Fibroblast of lung (primary cell): ENCODE measurements around the gene LPP. TPM values are rescaled to one million over a fixed set of nuclear protein-coding genes. Genes with fewer than 3 reads are reported as not detected.

Experiments used
- DNase-seq, 2 donors: peaks; one replicate each; pipeline versions ENCODE4 v3.0.0 to v3.0.0-alpha.2; 2010; ENCODE audit warnings: low read depth in 2 of 2
- H2AFZ ChIP-seq: 2 replicates; pipeline ENCODE4 v1.5.1; 2012; ENCODE audit warnings: low read length, control low read depth, inconsistent platforms
- H3K27ac ChIP-seq: 2 replicates; pipeline ENCODE4 v1.5.1; 2011; ENCODE audit warnings: low read length, control low read depth; ENCODE audit not compliant: insufficient read depth
- H3K27me3 ChIP-seq: 2 replicates; pipeline ENCODE4 v1.5.1; 2011; ENCODE audit warnings: mild to moderate bottlenecking, low read length; ENCODE audit not compliant: control insufficient read depth, insufficient read depth
- H3K36me3 ChIP-seq: 2 replicates; pipeline ENCODE4 v1.5.1; 2011; ENCODE audit warnings: low read length; ENCODE audit not compliant: control insufficient read depth, insufficient read depth
- H3K4me1 ChIP-seq: 2 replicates; pipeline ENCODE4 v1.5.1; 2011; ENCODE audit warnings: low read length; ENCODE audit not compliant: control insufficient read depth, insufficient read depth; ENCODE audit errors: extremely low read depth
- H3K4me2 ChIP-seq: 2 replicates; pipeline ENCODE4 v1.5.1; 2011; ENCODE audit warnings: low read length, control low read depth; ENCODE audit not compliant: insufficient read depth; ENCODE audit errors: extremely low read depth
- H3K4me3 ChIP-seq, 4 experiments: fragments of 200-600 bp in 1 of 4; sonication (generic) in 1 of 4; replicated peaks in 1 of 4; 2 replicates each; pipeline ENCODE4 v1.5.1; 2011 to 2016; ENCODE audit warnings: low read length in 4 of 4, low read depth in 3 of 4, mild to moderate bottlenecking in 3 of 4, control low read depth in 2 of 4, inconsistent platforms in 1 of 4, mixed read lengths in 1 of 4; ENCODE audit not compliant: insufficient read depth in 1 of 4; ENCODE audit errors: control extremely low read depth in 1 of 4
- H3K79me2 ChIP-seq: 2 replicates; pipeline ENCODE4 v1.5.1; 2012; ENCODE audit warnings: mild to moderate bottlenecking, low read length, inconsistent platforms; ENCODE audit not compliant: control insufficient read depth, insufficient read depth
- H3K9ac ChIP-seq: 2 replicates; pipeline ENCODE4 v1.5.1; 2011; ENCODE audit warnings: mild to moderate bottlenecking, low read length, control low read depth; ENCODE audit not compliant: insufficient read depth
- H3K9me3 ChIP-seq: 2 replicates; pipeline ENCODE4 v1.5.1; 2012; ENCODE audit warnings: low read depth, low read length; ENCODE audit not compliant: control insufficient read depth, insufficient read depth
- H4K20me1 ChIP-seq: 2 replicates; pipeline ENCODE4 v1.5.1; 2011; ENCODE audit warnings: low read length; ENCODE audit not compliant: control insufficient read depth, insufficient read depth; ENCODE audit errors: extremely low read depth
- CTCF ChIP-seq, 2 donors: IDR thresholded peaks in 1 of 2; conservative IDR thresholded peaks in 1 of 2; 1 replicate in 1 of 2; 2 replicates in 1 of 2; pipeline ENCODE4 v1.5.1; 2011 to 2012; ENCODE audit warnings: low read length in 2 of 2, control low read depth in 1 of 2, inconsistent platforms in 1 of 2, low read depth in 1 of 2, mild to moderate bottlenecking in 1 of 2
- EZH2 ChIP-seq: IDR thresholded peaks from 2 replicates; pipeline ENCODE4 v1.5.1; 2012; ENCODE audit warnings: low read length, control low read depth, mild to moderate bottlenecking; ENCODE audit errors: missing control alignments
- polyA plus RNA-seq, 2 donors: library from polyadenylated mRNA; depleted of rRNA in 1 of 2; stranded (reverse) in 1 of 2; unstranded in 1 of 2; fragments of >200 nt; gene quantifications; 2 replicates each; pipeline ENCODE4 v1.2.1, GENCODE V29; 2011 to 2012; ENCODE audit warnings: missing spikeins in 1 of 2
- total RNA-seq: library from RNA; depleted of rRNA; stranded (reverse); fragments of >200 nt; gene quantifications from 2 replicates; pipeline ENCODE4 v1.2.1, GENCODE V29; 2014

LPP gene
- total and polyA plus RNA-seq, 2 donors (not counting 1 experiment from before 2014, with no cell fraction given) = 69.0 to 124 TPM

GRCh38 chr3:188278717-188279324 is 124.9 kb downstream of the LPP start:
- peaks cover 72% of the 10 kb centered on the region for H3K79me2 ChIP-seq
- H3K27me3 ChIP-seq = no peaks in the 10 kb centered on the region
- H3K4me2 ChIP-seq = no peak overlapping the region
- H3K36me3 ChIP-seq = no peaks in the 10 kb centered on the region
- TF ChIP-seq CTCF (conservative IDR thresholded peaks at IDR 0.05 in 1 of 2, IDR thresholded peaks at IDR 0.05 in 1 of 2; ENCODE audit: low read depth in 1 of 2, low read length in 2 of 2) (no peak), EZH2 (no peak)
- no peak overlapping the region for H3K9ac ChIP-seq
- peaks cover 14% of the 10 kb centered on the region for H3K4me1 ChIP-seq
- no peak overlapping the region for H2AFZ ChIP-seq
- H3K4me3 ChIP-seq = no peak overlapping the region
- DNase-seq = no peak
- no peaks in the 10 kb centered on the region for H3K9me3 ChIP-seq
- H3K27ac ChIP-seq = no peak overlapping the region
- no peaks in the 10 kb centered on the region for H4K20me1 ChIP-seq

- no peak overlapping the region for H3K4me3 ChIP-seq
- TF ChIP-seq CTCF (conservative IDR thresholded peaks at IDR 0.05 in 1 of 2, IDR thresholded peaks at IDR 0.05 in 1 of 2; ENCODE audit: low read depth in 1 of 2, low read length in 2 of 2) (no peak), EZH2 (no peak)
- no peak overlapping the region for H2AFZ ChIP-seq
- no peaks in the 10 kb centered on the region for H3K36me3 ChIP-seq
- H3K9me3 ChIP-seq = no peaks in the 10 kb centered on the region
- no peaks in the 10 kb centered on the region for H3K27me3 ChIP-seq
- peak in 1 of 2 donors; percentile 86 for DNase-seq
- H3K27ac ChIP-seq = no peak overlapping the region
- no peak overlapping the region for H3K4me2 ChIP-seq
- peaks cover 14% of the 10 kb centered on the region for H3K4me1 ChIP-seq
- H4K20me1 ChIP-seq = no peaks in the 10 kb centered on the region
- peaks cover 72% of the 10 kb centered on the region for H3K79me2 ChIP-seq
- no peak overlapping the region for H3K9ac ChIP-seq
Observed at GRCh38 chr3:188279502-188280335, 125.8 kb downstream of the LPP start.

- peaks cover 20% of the 10 kb centered on the region for H3K4me1 ChIP-seq
- peak in 1 of 2 donors; percentile 17 for DNase-seq
- no peak overlapping the region for H3K9ac ChIP-seq
- no peak overlapping the region for H3K4me3 ChIP-seq
- no peaks in the 10 kb centered on the region for H3K9me3 ChIP-seq
- no peak overlapping the region for H3K4me2 ChIP-seq
- H3K27me3 ChIP-seq = no peaks in the 10 kb centered on the region
- TF ChIP-seq CTCF (conservative IDR thresholded peaks at IDR 0.05 in 1 of 2, IDR thresholded peaks at IDR 0.05 in 1 of 2; ENCODE audit: low read depth in 1 of 2, low read length in 2 of 2) = no peak
- no peak for TF ChIP-seq EZH2
- no peaks in the 10 kb centered on the region for H4K20me1 ChIP-seq
- peaks cover 69% of the 10 kb centered on the region for H3K79me2 ChIP-seq
- no peaks in the 10 kb centered on the region for H3K36me3 ChIP-seq
- no peak overlapping the region for H2AFZ ChIP-seq
- H3K27ac ChIP-seq = no peak overlapping the region
Observed at GRCh38 chr3:188280627-188281026, 126.7 kb downstream of the LPP start.
